Glutamatergic neuron (in vitro differentiated cells): Measurements from ENCODE around the gene TMEM200B. TPM values are rescaled to one million over a fixed set of nuclear protein-coding genes. Genes with fewer than 3 reads are reported as not detected.
"Not testable (repeated sequence)": the region's sequence is repeated elsewhere in the genome, so short reads cannot be mapped to it uniquely, and the experiment has no call there.

ENCODE experiments used
- DNase-seq: peaks from one replicate; pipeline ENCODE4 v3.0.0; 2022
- H3K27ac Mint-ChIP-seq: one replicate; pipeline ENCODE4 v1.8.0; 2020; ENCODE audit warnings: mild to moderate bottlenecking, mixed read lengths, inconsistent platforms; ENCODE audit not compliant: unreplicated experiment
- H3K27me3 Mint-ChIP-seq: one replicate; pipeline ENCODE4 v1.8.0; 2020; ENCODE audit warnings: mild to moderate bottlenecking, moderate library complexity, mixed read lengths, inconsistent platforms; ENCODE audit not compliant: unreplicated experiment
- H3K36me3 Mint-ChIP-seq: one replicate; pipeline ENCODE4 v1.8.0; 2020; ENCODE audit warnings: mild to moderate bottlenecking, mixed read lengths, inconsistent platforms; ENCODE audit not compliant: unreplicated experiment
- H3K4me1 Mint-ChIP-seq: one replicate; pipeline ENCODE4 v1.8.0; 2020; ENCODE audit warnings: mild to moderate bottlenecking, low read depth, mixed read lengths, inconsistent platforms; ENCODE audit not compliant: unreplicated experiment
- H3K4me3 Mint-ChIP-seq: one replicate; pipeline ENCODE4 v1.8.0; 2020; ENCODE audit warnings: mild to moderate bottlenecking, mixed read lengths, inconsistent platforms; ENCODE audit not compliant: unreplicated experiment
- H3K9me3 Mint-ChIP-seq: one replicate; pipeline ENCODE4 v1.8.0; 2020; ENCODE audit warnings: mild to moderate bottlenecking, moderate library complexity, mixed read lengths, inconsistent platforms; ENCODE audit not compliant: unreplicated experiment
- total RNA-seq: library from RNA; stranded (reverse); fragmentation: NEBNext Ultra II Directional; extraction: Animal tissue kit (Norgen Biotek cat#: 25700); gene quantifications from one replicate; pipeline ENCODE4 v1.2.1, GENCODE V29; 2021; ENCODE audit not compliant: unreplicated experiment
- TF ChIP-seq, protein P1 (sequence below): fragments of 200-600 bp; sonication (generic); IDR thresholded peaks from one replicate; pipeline ENCODE4 v1.5.0; 2021; ENCODE audit not compliant: partially characterized antibody, unreplicated experiment

The TMEM200B gene
- total RNA-seq, 1 donor from 2014 or later = 5.8 TPM

GRCh38 chr1:29112705-29113412 is 10.8 kb downstream of the TMEM200B start:
- H3K36me3 Mint-ChIP-seq = peaks cover 8% of the 10 kb centered on the region
- no peaks in the 10 kb centered on the region for H3K4me1 Mint-ChIP-seq
- no peak overlapping the region for H3K27ac Mint-ChIP-seq
- no peaks in the 10 kb centered on the region for H3K27me3 Mint-ChIP-seq
- DNase-seq = no peak
- no peak overlapping the region for H3K4me3 Mint-ChIP-seq
- H3K9me3 Mint-ChIP-seq = peaks cover 3% of the 10 kb centered on the region
- TF ChIP-seq, protein P1, sequence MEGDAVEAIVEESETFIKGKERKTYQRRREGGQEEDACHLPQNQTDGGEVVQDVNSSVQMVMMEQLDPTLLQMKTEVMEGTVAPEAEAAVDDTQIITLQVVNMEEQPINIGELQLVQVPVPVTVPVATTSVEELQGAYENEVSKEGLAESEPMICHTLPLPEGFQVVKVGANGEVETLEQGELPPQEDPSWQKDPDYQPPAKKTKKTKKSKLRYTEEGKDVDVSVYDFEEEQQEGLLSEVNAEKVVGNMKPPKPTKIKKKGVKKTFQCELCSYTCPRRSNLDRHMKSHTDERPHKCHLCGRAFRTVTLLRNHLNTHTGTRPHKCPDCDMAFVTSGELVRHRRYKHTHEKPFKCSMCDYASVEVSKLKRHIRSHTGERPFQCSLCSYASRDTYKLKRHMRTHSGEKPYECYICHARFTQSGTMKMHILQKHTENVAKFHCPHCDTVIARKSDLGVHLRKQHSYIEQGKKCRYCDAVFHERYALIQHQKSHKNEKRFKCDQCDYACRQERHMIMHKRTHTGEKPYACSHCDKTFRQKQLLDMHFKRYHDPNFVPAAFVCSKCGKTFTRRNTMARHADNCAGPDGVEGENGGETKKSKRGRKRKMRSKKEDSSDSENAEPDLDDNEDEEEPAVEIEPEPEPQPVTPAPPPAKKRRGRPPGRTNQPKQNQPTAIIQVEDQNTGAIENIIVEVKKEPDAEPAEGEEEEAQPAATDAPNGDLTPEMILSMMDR = no peak

DNA sequence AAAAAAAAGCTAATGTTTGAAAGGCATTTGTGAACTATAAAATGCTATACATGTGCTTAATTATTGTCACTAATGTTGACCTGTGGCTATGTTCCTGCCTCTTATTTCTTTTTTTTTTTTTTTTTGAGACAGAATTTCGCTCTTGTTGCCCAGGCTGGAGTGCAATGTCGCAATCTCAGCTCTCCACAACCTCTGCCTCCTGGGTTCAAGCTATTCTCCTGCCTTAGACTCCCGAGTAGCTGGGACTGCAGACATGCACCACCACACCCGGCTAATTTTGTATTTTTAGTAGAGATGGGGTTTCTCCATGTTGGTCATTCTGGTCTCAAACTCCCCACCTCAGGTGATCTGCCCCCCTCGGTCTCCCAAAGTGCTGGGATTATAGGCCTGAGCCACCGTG is 15.7 kb downstream of the TMEM200B start:
- not testable (repeated sequence) for DNase-seq

GRCh38 chr1:29105822-29106221 is 17.9 kb downstream of the TMEM200B start:
- peak overlapping the region; percentile 59 for H3K27ac Mint-ChIP-seq
- H3K9me3 Mint-ChIP-seq = no peaks in the 10 kb centered on the region
- no peaks in the 10 kb centered on the region for H3K4me1 Mint-ChIP-seq
- no peaks in the 10 kb centered on the region for H3K36me3 Mint-ChIP-seq
- TF ChIP-seq, protein P1 = no peak
- H3K4me3 Mint-ChIP-seq = no peak overlapping the region
- no peak for DNase-seq
- no peaks in the 10 kb centered on the region for H3K27me3 Mint-ChIP-seq

More for the DNA sequence above, 15.7 kb downstream of the TMEM200B start:
- not testable (repeated sequence) for H3K27ac Mint-ChIP-seq, H3K4me1 Mint-ChIP-seq, H3K36me3 Mint-ChIP-seq, H3K27me3 Mint-ChIP-seq, H3K4me3 Mint-ChIP-seq, H3K9me3 Mint-ChIP-seq

- no peaks in the 10 kb centered on the region for H3K4me1 Mint-ChIP-seq
- no peak overlapping the region for H3K27ac Mint-ChIP-seq
- H3K4me3 Mint-ChIP-seq = no peak overlapping the region
- peaks cover 2% of the 10 kb centered on the region for H3K27me3 Mint-ChIP-seq
- H3K36me3 Mint-ChIP-seq = no peaks in the 10 kb centered on the region
- no peak for DNase-seq
- H3K9me3 Mint-ChIP-seq = no peaks in the 10 kb centered on the region
- TF ChIP-seq, protein P1 = no peak
Observed at GRCh38 chr1:29100487-29100886, 23.2 kb downstream of the TMEM200B start.

DNA sequence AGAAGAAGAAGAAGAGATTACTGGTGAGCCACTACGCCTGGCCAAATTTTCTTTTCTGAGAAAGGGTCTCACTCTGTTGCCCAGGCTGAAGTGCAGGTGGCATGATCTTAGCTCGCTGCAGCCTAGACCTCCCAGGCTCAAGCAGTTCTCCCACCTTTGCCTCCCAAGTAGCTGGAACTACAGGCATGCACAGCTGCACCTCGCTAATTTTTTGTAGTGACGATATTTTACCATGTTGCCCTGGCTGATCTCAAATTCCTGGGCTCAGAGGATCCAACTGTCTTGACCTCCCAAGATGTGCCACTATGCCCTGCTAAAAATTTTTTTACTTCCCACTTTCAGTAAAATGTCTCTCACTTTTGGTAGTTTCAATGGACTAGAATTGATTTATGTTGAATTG is 24.4 kb downstream of the TMEM200B start:
- Mint-ChIP-seq H3K27ac (no peak overlapping the region), H3K36me3 (no peaks in the 10 kb centered on the region), H3K27me3 (peaks cover 2% of the 10 kb centered on the region), H3K4me3 (no peak overlapping the region), H3K9me3 (no peaks in the 10 kb centered on the region), H3K4me1 (no peaks in the 10 kb centered on the region)
- DNase-seq = no peak
- TF ChIP-seq, protein P1 = no peak
